HG03139 (cell line): ENCODE results near the gene LITAF.
A peak's percentile ranks its signal among the peaks of the same experiment; 100 is the strongest.
"Not testable (repeated sequence)": the region's sequence is repeated elsewhere in the genome, so short reads cannot be mapped to it uniquely, and the experiment has no call there.

Experiments
- ATAC-seq: cut with Tn5 transposase; IDR thresholded peaks from one replicate; pipeline ENCODE4 v1.9.1; 2021; ENCODE audit not compliant: unreplicated experiment

Gene LITAF

DNA sequence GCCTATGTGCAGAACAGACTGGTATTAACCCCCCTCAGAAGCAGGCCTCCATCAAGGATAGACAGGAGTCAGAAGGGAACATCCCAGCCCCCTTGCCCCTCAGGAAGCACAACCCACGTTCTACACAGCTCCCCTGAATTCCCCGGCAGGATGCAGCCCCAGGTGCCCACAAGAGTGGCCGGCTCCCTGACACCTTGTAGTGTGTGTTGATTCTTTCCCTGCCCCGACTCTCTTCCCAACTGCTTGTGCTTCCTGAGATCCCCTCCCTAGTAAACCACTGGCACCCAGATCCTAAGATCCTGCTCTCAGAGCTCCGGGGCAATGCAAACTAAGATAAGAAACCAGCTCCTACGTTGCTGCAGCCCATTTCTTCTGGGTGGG lies 34.8 kb upstream of the LITAF start:
- no peak for ATAC-seq

DNA sequence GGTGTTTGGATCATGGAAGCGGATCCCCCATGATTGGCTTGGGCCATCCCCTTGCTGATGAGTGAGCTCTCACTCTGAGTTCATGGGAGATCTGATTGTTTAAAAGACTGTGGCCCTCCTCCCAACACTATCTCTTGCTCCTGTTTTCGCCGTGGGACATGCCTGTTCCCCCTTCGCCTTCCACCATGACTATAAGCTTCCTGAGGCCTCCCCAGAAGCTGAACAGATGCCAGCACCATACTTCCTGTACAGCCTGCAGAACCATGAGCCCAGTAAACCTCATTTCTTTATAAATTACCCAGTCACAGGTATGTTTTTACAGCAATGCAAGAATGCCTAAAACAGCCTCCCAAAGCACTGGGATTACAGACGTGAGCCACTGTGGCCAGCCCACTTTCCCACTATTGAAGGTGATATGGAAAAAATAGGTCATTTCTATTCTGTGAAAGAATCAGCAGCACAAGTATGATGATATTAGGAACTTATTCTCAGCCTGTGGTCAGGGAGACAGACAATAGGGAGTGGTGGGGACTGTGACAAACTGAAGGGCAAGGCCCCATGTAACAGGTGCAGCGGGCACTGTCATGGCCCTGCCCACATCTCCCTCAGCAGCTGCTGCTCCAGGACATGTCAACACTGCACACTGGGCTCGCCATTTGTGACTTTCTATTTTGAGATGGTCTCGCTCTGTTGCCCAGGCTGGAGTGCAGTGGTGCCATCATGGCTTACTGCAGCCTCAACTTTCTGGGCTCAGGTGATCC lies 33.7 kb upstream of the LITAF start:
- ATAC-seq, result no peak

DNA sequence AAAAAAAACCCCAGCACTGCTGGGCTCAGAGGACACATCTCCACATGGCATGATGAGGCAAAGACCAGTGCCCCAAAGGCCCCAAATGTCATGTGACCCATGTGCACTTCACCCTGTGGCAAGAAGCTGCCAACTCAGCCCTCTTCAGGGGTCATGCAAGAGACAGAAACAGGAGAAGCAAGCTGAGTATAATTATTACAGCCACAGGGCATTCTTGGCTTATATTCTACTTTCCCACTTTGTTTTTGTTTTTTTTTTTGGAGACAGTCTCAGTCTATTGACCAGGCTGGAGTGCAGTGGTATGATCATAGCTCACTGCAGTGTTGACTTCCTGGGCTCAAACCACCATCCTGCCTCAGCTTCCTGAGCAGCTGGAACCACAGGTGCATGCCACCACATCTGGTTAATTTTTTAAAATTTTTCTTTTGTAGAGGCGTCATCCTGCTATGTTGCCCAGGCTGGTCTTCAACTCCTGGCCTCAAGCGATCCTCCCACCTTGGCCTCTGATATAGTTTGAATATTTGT lies 32.7 kb upstream of the LITAF start:
- peak; percentile 60 for ATAC-seq

DNA sequence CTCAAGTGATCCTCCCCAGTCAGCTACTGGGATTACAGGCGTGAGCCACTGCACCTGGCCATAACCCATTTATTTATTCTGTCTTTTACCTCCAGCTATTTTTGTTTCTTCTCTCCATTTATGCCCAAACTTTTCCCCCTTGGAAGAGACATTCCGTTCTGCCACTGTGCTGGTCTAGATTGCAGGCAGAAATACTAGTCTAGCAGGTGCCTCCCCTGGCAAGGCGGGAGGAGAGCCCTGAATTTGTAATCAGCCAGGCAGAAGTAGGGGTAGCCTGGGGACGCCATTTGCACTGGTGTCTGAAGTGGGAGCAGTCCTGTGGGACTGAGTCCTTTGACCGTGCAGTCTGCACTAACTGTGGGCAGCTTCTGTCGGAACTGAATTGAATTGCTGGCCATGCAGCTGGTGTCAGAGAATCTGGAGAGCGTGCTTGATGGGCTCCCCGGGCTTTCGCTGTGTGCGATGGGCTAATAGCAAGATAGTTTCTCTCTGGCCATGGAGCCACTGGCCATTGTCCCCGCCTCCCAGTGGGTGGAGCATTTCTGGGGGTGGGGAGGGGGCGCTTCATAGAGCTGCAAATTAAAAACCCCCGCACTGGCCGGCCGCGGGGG lies 31.5 kb upstream of the LITAF start:
- no peak for ATAC-seq

GRCh38 chr16:11615748-11616447 lies 29.2 kb upstream of the LITAF start:
- ATAC-seq, result no peak

DNA sequence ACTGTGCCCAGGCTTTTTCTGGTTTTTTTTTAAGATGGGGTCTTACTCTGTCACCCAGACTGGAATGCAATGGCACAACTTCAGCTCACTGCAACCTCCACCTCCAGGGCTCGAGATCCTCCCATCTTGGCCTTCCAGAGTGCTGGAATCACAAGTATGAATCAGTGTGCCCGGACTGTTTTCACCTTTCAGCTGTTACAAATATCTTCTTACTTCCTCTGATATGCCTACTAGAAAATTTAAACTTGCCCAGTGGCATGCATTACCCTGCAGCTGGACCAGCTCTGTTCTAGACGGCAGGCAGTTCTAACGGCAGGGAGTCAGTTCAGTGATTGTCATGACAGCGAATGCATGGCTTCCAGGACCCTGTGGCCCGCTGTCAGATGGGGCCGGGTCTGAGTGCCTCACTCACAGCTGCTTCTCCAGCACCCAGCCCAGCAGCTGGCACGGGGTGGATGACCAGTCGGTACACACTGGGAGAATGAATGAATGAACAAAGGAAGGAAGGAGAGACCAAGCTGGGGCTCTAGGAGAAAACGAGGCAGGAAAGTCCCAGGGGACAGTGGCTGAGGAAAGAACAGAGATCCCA lies 28.0 kb upstream of the LITAF start:
- ATAC-seq, result no peak

- ATAC-seq, result no peak
These were observed 26.9 kb upstream of the LITAF start for GRCh38 chr16:11613381-11614303.

DNA sequence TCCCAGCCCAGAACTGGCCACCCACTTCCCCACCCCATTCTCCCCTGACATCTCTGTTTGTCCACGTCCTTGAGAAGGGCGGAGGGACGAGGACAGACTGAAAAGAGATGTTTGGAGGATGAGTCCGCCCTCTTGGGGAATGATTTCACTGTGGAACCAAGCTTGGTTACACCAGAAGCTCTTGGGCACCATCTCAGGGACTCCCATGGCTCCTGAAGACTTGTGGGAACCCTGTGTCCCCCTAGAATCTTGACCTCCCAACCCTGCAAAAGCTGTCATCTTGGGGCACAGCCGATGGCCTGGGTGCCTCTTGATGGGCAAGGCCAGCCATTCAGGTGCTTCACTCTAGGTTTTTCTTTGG lies 25.9 kb upstream of the LITAF start:
- ATAC-seq, result no peak

DNA sequence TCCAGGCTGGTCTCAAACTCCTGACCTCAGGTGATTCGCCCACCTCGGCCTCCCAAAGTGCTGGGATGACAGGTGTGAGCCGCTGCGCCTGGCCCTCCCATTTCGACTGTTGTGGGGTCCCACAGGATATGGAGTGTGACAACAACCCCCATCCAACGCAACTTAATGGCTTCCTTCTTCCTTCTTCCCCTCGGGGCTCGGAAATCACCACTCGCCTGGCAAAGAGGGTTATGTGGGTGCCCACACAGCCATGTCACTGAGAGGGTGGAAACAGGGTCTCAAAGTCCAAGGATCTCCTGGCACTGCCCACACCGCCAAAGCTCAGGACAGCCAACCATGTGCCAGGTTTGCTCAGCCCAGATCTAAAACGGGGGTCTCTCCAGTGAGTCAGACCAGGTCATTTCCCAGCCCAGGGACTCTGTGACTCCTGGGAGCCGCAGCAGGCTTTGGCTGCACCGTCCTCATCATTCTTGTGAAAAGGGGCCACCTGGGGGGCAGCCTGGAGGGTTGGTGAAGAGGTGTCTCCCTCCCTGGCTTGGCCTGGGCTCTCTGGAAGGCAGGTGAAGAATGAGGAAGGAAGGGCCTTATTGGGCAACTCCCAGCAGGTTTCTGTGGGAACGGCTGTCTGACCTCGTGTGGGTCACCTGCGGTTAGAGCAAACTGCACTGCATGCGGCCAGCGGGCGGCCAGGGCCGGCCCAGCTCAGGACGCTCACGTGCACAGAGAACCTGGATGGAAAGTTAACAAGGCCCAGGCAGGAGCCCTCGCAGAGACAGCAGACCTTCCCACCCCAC lies 25.3 kb upstream of the LITAF start:
- ATAC-seq, result no peak

GRCh38 chr16:11610580-11610979 lies 23.9 kb upstream of the LITAF start:
- no peak for ATAC-seq

DNA sequence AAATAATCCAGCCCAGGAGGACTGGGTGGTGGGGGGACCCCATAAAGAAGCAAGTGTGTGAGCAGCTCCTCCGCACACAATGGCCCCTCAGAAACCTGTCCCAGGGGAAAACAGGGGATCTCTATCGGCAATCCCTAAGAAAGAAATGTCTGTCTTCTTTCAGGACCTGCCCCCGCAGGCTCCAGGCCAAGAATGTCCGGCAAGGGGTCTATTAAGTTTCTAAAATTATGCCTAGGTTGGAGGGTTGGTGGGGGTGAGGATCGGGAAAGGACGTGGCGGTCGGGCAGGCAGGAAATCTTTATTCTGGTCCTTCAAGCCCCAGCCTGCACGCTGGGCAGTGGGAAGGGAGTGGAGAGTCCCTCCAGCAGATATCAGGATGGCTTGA lies 23.4 kb upstream of the LITAF start:
- ATAC-seq, result no peak

GRCh38 chr16:11609474-11610120 lies 22.9 kb upstream of the LITAF start:
- no peak for ATAC-seq

DNA sequence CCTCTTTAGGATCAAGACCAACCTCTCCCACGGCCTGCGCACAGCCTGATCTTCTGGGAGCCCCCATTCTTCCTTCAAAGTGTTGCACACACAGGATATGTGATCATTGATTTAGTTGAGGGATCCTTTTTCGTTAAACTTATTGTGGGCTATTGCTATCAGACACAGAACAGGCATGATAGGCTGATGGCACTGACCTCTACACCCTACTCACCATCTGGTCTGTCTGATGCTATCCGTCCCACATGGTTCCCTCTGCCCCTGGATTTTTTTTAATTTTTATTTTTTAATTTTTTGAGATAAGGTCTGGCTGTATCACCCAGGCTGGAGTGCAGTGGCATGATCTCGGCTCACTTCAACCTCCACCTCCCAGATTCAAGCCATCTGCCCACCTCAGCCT lies 19.2 kb upstream of the LITAF start:
- ATAC-seq, result no peak

DNA sequence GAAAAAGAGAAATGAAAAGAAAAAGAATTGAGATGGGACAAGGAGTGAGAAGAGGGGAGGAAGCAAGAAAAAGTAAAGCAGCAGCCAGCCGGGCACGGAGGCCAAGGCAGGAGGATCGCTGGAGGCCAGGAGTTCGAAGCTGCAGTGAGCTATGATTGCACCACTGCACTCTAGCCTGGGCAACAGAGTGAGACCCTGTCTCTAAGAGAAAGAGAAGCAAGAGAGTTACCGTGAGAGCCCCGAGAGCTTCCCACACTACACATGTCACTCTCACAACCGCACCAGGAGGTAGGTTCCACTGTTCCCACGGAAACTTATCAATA lies 18.8 kb upstream of the LITAF start:
- no peak for ATAC-seq

DNA sequence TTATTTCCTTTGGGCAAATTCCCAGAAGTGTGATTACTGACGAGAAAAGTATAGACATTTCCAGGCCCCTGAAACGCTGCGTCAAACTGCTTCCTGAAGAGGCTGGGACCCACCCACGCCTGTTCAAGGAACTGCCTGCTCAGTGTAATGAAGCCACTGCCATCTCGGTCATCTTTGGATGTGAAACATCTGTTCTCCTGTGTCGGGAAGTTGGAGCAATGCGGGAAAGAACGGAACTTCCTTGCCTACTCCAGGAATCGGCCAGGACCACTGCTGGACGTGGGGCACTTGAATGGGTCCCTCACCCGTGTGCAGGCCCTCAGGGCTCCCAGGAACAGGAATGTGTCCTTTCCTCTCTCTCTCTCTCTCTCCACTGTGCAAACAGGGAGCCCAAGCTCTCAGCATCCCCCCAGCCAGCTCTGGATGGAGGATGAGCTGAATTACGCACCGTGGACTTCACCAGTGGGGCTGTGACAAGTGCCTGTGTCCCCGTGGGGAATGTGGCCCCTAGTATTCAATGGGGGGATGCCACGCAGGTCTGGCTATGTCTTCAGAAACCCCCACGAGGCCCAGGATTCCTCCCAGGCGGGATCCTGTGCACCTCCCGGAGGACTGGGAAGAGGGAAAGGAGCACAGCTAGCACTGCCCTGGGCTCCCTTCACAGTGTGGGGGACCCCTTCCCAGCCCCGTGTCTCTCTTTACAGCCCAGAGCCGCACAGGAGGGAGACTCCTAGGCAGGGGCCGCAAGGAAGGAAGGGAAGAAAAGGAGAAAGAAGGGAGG lies 18.3 kb upstream of the LITAF start:
- ATAC-seq, result no peak

GRCh38 chr16:11604296-11604695 lies 17.6 kb upstream of the LITAF start:
- ATAC-seq, result not testable (repeated sequence)

GRCh38 chr16:11603331-11603750 lies 16.6 kb upstream of the LITAF start:
- no peak for ATAC-seq

DNA sequence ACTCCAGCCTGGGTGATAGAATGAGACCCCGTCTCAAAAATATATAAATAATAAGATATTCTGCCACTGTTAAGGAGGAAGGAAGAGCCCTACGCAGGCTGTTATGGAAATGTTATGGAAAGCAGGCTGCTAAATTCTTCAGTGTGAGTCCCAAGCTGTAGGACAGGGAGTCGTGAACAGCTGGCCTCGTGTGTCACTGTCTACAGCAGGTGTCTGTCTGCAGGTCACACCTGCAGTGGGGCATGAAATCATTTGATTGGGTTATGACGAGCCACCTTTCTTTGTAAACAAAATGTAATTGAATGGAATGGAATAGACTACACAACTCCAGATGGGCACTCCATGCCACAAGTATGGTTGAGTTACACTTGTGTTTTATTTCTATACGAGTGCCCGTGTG lies 15.6 kb upstream of the LITAF start:
- no peak for ATAC-seq

- ATAC-seq, result no peak
These were observed 15.2 kb upstream of the LITAF start for GRCh38 chr16:11601911-11602310.
